Measurements from ENCODE around the gene KDM4C.

DNA sequence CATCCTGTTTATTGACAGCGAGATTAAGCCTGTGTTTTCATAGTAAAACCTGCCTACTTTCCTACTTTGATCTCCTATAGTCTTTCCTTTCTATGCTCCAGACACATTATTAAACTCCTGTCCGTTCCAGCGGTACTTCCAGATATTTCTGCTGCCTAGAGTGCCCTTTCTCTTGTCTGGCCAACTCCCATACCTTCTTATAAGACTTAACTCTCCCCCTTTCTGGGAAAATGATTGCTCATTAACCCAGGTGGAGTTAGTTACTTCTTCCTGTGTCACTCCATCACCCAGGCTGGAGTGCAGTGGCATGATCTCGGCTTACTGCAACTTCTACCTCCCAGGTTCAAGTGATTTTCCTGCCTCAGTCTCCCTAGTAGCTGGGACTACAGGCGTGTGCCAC is 33.1 kb downstream of the KDM4C start:
- TF ChIP-seq, protein P1, sequence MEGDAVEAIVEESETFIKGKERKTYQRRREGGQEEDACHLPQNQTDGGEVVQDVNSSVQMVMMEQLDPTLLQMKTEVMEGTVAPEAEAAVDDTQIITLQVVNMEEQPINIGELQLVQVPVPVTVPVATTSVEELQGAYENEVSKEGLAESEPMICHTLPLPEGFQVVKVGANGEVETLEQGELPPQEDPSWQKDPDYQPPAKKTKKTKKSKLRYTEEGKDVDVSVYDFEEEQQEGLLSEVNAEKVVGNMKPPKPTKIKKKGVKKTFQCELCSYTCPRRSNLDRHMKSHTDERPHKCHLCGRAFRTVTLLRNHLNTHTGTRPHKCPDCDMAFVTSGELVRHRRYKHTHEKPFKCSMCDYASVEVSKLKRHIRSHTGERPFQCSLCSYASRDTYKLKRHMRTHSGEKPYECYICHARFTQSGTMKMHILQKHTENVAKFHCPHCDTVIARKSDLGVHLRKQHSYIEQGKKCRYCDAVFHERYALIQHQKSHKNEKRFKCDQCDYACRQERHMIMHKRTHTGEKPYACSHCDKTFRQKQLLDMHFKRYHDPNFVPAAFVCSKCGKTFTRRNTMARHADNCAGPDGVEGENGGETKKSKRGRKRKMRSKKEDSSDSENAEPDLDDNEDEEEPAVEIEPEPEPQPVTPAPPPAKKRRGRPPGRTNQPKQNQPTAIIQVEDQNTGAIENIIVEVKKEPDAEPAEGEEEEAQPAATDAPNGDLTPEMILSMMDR (CRISPR knock-in tag; IDR thresholded peaks at IDR 0.05) = no peak
- TF ChIP-seq SMC3 (IDR thresholded peaks at IDR 0.05; ENCODE audit: low read length) (no peak), POLR2AphosphoS5 (IDR thresholded peaks at IDR 0.05; ENCODE audit: low read depth, low read length) (no peak), POLR2A (IDR thresholded peaks at IDR 0.05; ENCODE audit: insufficient read depth in 1 of 2, low read depth in 2 of 2, low read length in 2 of 2) (no peak), ZSCAN5A (CRISPR knock-in tag; IDR thresholded peaks at IDR 0.05; ENCODE audit: borderline replicate concordance) (no peak)
- TF ChIP-seq, protein P2, sequence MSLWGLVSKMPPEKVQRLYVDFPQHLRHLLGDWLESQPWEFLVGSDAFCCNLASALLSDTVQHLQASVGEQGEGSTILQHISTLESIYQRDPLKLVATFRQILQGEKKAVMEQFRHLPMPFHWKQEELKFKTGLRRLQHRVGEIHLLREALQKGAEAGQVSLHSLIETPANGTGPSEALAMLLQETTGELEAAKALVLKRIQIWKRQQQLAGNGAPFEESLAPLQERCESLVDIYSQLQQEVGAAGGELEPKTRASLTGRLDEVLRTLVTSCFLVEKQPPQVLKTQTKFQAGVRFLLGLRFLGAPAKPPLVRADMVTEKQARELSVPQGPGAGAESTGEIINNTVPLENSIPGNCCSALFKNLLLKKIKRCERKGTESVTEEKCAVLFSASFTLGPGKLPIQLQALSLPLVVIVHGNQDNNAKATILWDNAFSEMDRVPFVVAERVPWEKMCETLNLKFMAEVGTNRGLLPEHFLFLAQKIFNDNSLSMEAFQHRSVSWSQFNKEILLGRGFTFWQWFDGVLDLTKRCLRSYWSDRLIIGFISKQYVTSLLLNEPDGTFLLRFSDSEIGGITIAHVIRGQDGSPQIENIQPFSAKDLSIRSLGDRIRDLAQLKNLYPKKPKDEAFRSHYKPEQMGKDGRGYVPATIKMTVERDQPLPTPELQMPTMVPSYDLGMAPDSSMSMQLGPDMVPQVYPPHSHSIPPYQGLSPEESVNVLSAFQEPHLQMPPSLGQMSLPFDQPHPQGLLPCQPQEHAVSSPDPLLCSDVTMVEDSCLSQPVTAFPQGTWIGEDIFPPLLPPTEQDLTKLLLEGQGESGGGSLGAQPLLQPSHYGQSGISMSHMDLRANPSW (CRISPR knock-in tag; IDR thresholded peaks at IDR 0.05; ENCODE audit: borderline replicate concordance) = no peak
